Loucy (cell line): Measurements from ENCODE around the gene TMEM45A.

Source experiments
- EZH2phosphoT487 ChIP-seq: fragments of 200-600 bp; IDR thresholded peaks from 2 replicates; pipeline ENCODE4 v1.6.1; 2018; ENCODE audit warnings: antibody characterized with exemption, mild to moderate bottlenecking, moderate library complexity, borderline replicate concordance
- TF ChIP-seq, protein P1 (sequence below): fragments of 200-600 bp; sonication (generic); conservative IDR thresholded peaks from 2 replicates; pipeline ENCODE4 v1.5.1; 2014; ENCODE audit warnings: mild to moderate bottlenecking, antibody characterized with exemption, low read length

DNA sequence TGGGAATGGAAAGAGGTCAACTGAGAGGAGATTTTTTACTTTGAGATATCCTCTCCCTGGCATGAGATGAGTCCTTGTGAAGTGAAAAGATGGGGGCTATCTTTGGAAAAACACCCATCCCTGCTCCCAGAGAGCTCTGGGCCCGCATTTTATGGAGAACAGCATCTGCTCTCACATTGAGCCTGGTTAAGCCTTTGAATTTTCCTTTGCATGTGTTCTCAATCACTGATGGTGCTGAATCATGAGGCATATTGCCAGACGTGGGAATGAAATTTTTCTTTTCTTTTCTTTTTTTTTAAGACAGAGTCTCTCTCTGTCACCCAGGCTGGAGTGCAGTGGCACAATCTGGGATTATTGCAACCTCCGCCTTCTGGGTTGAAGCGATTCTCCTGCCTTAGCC lies 24.4 kb downstream of the TMEM45A start:
- TF ChIP-seq, protein P1, sequence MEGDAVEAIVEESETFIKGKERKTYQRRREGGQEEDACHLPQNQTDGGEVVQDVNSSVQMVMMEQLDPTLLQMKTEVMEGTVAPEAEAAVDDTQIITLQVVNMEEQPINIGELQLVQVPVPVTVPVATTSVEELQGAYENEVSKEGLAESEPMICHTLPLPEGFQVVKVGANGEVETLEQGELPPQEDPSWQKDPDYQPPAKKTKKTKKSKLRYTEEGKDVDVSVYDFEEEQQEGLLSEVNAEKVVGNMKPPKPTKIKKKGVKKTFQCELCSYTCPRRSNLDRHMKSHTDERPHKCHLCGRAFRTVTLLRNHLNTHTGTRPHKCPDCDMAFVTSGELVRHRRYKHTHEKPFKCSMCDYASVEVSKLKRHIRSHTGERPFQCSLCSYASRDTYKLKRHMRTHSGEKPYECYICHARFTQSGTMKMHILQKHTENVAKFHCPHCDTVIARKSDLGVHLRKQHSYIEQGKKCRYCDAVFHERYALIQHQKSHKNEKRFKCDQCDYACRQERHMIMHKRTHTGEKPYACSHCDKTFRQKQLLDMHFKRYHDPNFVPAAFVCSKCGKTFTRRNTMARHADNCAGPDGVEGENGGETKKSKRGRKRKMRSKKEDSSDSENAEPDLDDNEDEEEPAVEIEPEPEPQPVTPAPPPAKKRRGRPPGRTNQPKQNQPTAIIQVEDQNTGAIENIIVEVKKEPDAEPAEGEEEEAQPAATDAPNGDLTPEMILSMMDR: no peak
- TF ChIP-seq EZH2phosphoT487: no peak
